Chondrocyte (in vitro differentiated cells): ENCODE data around the gene TACR1. TPM values are rescaled to one million over a fixed set of nuclear protein-coding genes. Genes with fewer than 3 reads are reported as not detected.

ENCODE experiments used
- DNase-seq: peaks from one replicate; pipeline ENCODE4 v3.0.0; 2021; ENCODE audit warnings: mixed read lengths, low spot score
- H3K27ac Mint-ChIP-seq: one replicate; pipeline ENCODE4 v1.8.0; 2021; ENCODE audit warnings: mild to moderate bottlenecking, moderate library complexity, mixed read lengths; ENCODE audit not compliant: unreplicated experiment
- H3K27me3 Mint-ChIP-seq: 2 replicates; pipeline ENCODE4 v1.8.0; 2021; ENCODE audit warnings: low read depth, mixed read lengths
- H3K36me3 Mint-ChIP-seq: 2 replicates; pipeline ENCODE4 v1.8.0; 2021; ENCODE audit warnings: low read depth, mixed read lengths
- H3K4me1 Mint-ChIP-seq: 2 replicates; pipeline ENCODE4 v1.8.0; 2021; ENCODE audit warnings: low read depth, mild to moderate bottlenecking, mixed read lengths
- H3K4me3 Mint-ChIP-seq: one replicate; pipeline ENCODE4 v1.8.0; 2021; ENCODE audit warnings: mild to moderate bottlenecking, moderate library complexity, mixed read lengths; ENCODE audit not compliant: unreplicated experiment
- H3K9me3 Mint-ChIP-seq: 2 replicates; pipeline ENCODE4 v1.8.0; 2021; ENCODE audit warnings: low read depth, mixed read lengths
- CTCF ChIP-seq: fragments of 200-600 bp; sonication (generic); IDR thresholded peaks from 2 replicates; pipeline ENCODE4 v1.5.0; 2021; ENCODE audit warnings: antibody characterized with exemption, mild to moderate bottlenecking, moderate library complexity
- total RNA-seq: library from RNA; stranded (reverse); gene quantifications from 3 replicates; pipeline ENCODE4 v1.2.1, GENCODE V29; 2021

Gene TACR1
- total RNA-seq, 1 donor from 2014 or later: not detected

DNA sequence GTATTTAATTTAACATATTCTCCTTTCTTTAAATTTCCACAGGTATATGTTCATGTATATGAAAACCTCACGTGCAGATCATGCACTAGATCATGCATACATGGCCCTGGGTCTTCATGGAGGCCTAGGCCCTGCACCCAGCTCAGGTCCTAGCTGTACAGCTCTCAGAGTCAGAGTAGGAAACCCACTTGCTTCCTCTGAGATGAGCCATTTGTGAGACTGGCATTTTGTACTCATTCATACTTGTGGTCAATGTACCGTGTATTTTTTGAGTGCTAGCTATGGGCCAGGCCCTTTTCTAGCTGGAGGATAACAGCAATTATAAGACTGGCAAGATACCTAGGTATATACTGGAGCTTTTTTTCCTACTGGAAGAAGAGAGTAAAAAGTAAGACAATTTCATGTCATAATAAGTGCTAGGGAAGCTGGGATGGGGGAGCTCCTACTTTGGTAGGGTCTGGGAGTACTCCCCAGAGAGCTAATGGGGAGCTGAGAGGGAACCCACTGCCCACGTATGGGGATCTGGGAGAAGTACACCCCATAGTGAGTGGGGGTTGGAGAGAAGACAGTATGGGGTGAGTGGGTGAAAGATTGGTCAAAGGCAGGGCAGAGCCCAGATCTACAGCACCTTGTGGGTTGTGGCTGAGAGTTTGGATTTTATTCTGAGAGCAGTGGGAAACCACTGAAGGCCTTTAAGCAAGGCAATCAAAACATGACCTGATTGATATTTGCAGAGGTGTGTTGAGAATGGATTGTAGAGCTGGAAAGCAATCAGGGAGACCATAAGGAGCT, 168.9 kb downstream of the TACR1 start:
- Mint-ChIP-seq H3K27ac (no peak overlapping the region), H3K36me3 (no peaks in the 10 kb centered on the region), H3K4me3 (no peak overlapping the region), H3K9me3 (no peaks in the 10 kb centered on the region), H3K27me3 (no peaks in the 10 kb centered on the region), H3K4me1 (no peaks in the 10 kb centered on the region)
- no peak for TF ChIP-seq CTCF
- no peak for DNase-seq

GRCh38 chr2:75027886-75028285, 171.4 kb downstream of the TACR1 start:
- DNase-seq: no peak
- H3K27ac Mint-ChIP-seq: no peak overlapping the region

DNA sequence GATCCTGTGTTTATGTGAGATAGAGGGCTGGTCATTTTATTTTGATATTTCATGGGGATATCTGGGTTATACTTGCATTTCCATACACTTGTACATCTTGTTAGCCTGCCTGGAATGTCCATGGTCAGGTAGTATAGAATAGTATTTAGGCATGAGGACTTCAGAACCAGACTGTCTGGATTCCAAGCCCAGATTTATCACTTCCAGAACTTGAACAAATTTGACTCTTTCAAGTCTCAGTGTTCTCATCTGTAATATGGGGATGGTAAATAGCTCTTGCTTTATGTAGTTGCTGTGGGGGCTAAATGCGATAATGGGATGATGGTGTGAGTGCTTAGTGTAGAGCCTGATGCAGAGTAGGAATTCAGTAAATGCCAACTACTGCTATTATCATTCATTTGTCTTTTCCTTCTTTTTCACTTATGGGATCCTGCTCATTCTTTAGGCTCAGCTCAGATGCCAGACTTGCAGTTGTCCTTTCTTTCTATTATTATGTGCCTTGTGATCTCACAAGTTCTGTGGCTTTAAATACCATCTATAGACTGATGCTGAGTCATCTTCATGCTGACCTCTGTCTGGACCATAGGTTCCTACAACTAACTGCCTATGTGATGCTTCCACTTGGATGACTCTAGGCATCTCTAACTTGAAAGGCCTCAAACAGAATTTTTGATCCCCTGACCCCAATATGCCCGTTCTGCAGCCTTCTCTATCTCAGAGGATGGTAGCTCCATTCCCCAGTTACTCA, 173.5 kb downstream of the TACR1 start:
- H3K4me3 Mint-ChIP-seq: no peak overlapping the region
- no peaks in the 10 kb centered on the region for H3K27me3 Mint-ChIP-seq
- TF ChIP-seq CTCF: no peak
- no peak overlapping the region for H3K27ac Mint-ChIP-seq
- no peak for DNase-seq
- H3K36me3 Mint-ChIP-seq: no peaks in the 10 kb centered on the region
- H3K4me1 Mint-ChIP-seq: peaks cover 10% of the 10 kb centered on the region
- H3K9me3 Mint-ChIP-seq: no peaks in the 10 kb centered on the region

More at GRCh38 chr2:75027886-75028285, 171.4 kb downstream of the TACR1 start:
- Mint-ChIP-seq H3K4me3 (no peak overlapping the region), H3K4me1 (peaks cover under 1% of the 10 kb centered on the region), H3K27me3 (no peaks in the 10 kb centered on the region), H3K9me3 (no peaks in the 10 kb centered on the region), H3K36me3 (no peaks in the 10 kb centered on the region)
- no peak for TF ChIP-seq CTCF

DNA sequence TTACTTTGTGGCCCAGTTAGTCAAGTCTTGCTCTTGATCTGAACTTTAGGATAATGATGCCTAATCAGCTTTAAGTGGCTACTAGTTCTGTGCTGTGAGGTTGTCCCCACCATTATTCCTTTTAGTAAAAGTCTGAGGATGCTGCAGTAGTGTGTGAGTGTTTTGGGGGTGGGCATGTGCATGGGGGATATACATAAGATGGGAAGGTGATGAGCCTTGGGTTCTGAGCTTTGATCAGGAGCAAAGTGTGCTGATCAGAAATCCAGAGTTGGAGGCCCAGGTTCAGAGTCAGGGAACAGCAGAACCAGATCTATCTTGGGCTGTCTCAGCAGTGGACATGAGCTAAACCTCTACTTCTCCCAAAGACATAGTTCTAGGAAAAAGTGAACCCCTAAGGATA, 174.1 kb downstream of the TACR1 start:
- H3K36me3 Mint-ChIP-seq: no peaks in the 10 kb centered on the region
- H3K27me3 Mint-ChIP-seq: no peaks in the 10 kb centered on the region
- no peaks in the 10 kb centered on the region for H3K9me3 Mint-ChIP-seq
- no peak overlapping the region for H3K27ac Mint-ChIP-seq
- no peak overlapping the region for H3K4me3 Mint-ChIP-seq
- H3K4me1 Mint-ChIP-seq: peaks cover 10% of the 10 kb centered on the region
- no peak for DNase-seq
- no peak for TF ChIP-seq CTCF

DNA sequence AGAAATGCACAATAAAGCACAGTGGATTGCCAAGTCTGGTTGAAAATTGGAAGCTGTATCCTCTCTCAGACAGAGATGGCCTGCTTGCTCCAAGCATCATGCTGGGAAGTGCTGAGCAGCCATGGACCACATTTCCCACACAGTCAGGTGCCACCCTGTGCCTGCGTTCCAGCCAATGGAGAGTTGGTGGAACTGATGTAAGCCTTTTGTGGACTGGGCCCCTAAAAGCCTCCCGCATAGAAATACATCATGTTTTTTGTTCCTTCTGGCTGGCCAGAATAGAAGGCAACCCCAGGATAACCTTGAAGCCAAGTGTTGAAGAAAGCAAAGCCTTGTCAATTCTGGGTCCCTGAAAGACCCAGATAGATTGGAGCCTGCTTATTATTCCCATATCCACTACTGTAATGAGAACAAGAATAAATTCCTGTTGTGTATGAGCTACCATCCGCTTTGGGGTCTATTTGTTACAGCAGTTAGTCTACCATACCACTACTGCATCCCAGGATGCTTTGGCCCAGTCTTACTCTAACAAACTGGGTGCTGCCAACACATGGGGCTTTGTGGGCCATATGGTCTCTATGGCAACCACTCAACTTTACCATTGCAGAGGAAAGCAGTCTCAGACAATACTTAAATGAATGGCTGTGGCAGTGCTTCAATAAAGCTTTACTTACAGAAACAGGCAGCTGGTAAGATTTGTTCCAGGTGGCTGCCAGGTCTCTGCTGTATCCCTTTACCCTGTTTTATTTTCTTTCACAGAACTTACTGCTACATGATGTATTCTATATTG, 175.5 kb downstream of the TACR1 start:
- Mint-ChIP-seq H3K27me3 (no peaks in the 10 kb centered on the region), H3K9me3 (no peaks in the 10 kb centered on the region), H3K4me3 (no peak overlapping the region), H3K4me1 (peaks cover 10% of the 10 kb centered on the region), H3K27ac (no peak overlapping the region), H3K36me3 (no peaks in the 10 kb centered on the region)
- DNase-seq: no peak
- no peak for TF ChIP-seq CTCF
